ENCODE data around the gene CFHR2.

Gene CFHR2

DNA sequence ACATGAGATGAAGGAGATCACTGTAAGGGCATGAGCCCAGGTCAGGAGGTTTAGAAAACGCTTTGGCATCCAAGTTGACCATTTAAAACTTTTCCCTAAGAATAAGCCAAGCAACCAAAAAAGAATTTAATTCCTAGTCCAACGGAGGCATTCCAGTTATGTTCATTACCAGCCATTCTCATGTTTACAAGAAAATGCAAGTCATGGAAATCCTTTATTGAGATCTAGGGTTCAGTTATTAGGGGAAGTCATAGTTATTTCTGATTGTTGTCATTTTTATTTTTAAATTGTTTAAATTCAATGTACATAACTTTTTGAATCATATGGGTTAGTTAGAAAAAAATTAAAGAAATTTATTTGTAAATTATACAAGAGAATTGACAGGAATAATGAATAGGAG lies 58.3 kb downstream of the CFHR2 start:
- no peak for DNase-seq (ENCODE audit: low read depth, low spot score)

DNA sequence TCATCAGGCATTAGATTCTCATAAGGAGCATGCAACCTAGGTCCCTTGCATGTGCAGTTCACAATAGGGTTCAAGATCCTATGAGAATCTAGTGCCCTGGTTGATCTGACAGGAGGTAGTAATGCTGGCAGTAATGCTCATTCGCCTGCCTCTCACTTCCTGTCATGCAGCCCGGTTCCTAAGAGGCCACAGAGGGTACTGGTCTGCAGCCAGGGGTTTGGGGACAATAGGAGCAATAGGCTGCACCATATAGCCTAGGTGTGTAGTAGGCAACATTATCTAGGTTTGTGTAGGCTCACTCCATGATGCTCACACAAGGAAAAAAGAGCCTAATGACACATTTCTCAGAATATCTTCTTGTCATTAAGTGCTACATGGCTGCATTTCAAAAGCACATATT lies 59.6 kb downstream of the CFHR2 start:
- no peak for DNase-seq (ENCODE audit: low read depth, low spot score)

DNA sequence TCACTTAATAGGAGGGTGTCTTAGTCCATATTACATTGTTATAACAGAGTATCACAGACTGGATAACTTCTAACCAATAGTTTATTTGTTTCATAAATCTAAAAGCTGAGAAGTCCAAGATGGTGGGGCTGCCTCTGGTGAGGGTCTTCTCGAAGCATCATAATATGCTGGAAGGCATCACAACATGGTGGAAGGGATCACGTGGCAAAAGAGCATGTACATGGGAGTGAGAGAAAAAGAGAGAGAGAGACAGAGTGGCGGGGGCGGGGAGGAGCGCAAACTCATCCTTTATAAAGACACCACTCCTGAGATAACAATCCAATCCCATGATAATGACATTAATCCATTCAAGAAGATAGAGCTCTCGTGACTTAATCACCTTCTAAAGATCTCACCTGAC lies 65.3 kb downstream of the CFHR2 start:
- no peak for DNase-seq (ENCODE audit: low read depth, low spot score)

All from brain pericyte (primary cell).